Measurements from ENCODE around the gene CDR2. TPM values are rescaled to one million over a fixed set of nuclear protein-coding genes. Genes with fewer than 3 reads are reported as not detected.
"Not testable (repeated sequence)": the region's sequence is repeated elsewhere in the genome, so short reads cannot be mapped to it uniquely, and the experiment has no call there.

Gene CDR2
- total RNA-seq, 1 experiment from 2014 or later = 34.2 TPM

- no peak for DNase-seq (ENCODE audit: low spot score)
These were observed 21.7 kb downstream of the CDR2 start for GRCh38 chr16:22352723-22353122.

- DNase-seq (ENCODE audit: low spot score) = no peak
These were observed 22.3 kb downstream of the CDR2 start for GRCh38 chr16:22352140-22352539.

GRCh38 chr16:22351017-22351416, 23.4 kb downstream of the CDR2 start:
- not testable (repeated sequence) for DNase-seq (ENCODE audit: low spot score)

GRCh38 chr16:22348291-22348690, 26.1 kb downstream of the CDR2 start:
- no peak for DNase-seq (ENCODE audit: low spot score)

GRCh38 chr16:22347100-22347820, 27.2 kb downstream of the CDR2 start:
- no peak for DNase-seq (ENCODE audit: low spot score)

GRCh38 chr16:22346483-22346882, 27.9 kb downstream of the CDR2 start:
- no peak for DNase-seq (ENCODE audit: low spot score)

- no peak for DNase-seq (ENCODE audit: low spot score)
These were observed 32.3 kb downstream of the CDR2 start for GRCh38 chr16:22342082-22342481.

GRCh38 chr16:22340945-22341344, 33.5 kb downstream of the CDR2 start:
- DNase-seq (ENCODE audit: low spot score) = no peak

- DNase-seq (ENCODE audit: low spot score) = no peak
These were observed 36.4 kb downstream of the CDR2 start for GRCh38 chr16:22337849-22338635.

GRCh38 chr16:22337045-22337444, 37.4 kb downstream of the CDR2 start:
- DNase-seq (ENCODE audit: low spot score) = no peak

GRCh38 chr16:22336581-22336980, 37.8 kb downstream of the CDR2 start:
- no peak for DNase-seq (ENCODE audit: low spot score)

- DNase-seq (ENCODE audit: low spot score) = no peak
These were observed 38.7 kb downstream of the CDR2 start for GRCh38 chr16:22335668-22336246.

- no peak for DNase-seq (ENCODE audit: low spot score)
These were observed 40.9 kb downstream of the CDR2 start for GRCh38 chr16:22333457-22333994.

GRCh38 chr16:22330326-22330725, 44.1 kb downstream of the CDR2 start:
- DNase-seq (ENCODE audit: low spot score) = no peak

GRCh38 chr16:22329199-22329695, 45.2 kb downstream of the CDR2 start:
- DNase-seq (ENCODE audit: low spot score) = no peak

- no peak for DNase-seq (ENCODE audit: low spot score)
These were observed 46.2 kb downstream of the CDR2 start for GRCh38 chr16:22328081-22328725.

- DNase-seq (ENCODE audit: low spot score) = no peak
These were observed 47.0 kb downstream of the CDR2 start for GRCh38 chr16:22327446-22327775.

GRCh38 chr16:22326771-22327445, 47.5 kb downstream of the CDR2 start:
- DNase-seq (ENCODE audit: low spot score) = no peak

GRCh38 chr16:22326369-22326652, 48.1 kb downstream of the CDR2 start:
- no peak for DNase-seq (ENCODE audit: low spot score)

- no peak for DNase-seq (ENCODE audit: low spot score)
These were observed 48.6 kb downstream of the CDR2 start for GRCh38 chr16:22325598-22326368.
